NCI-H2107 (cell line): ENCODE measurements around the gene SLC16A11.
"Not testable (repeated sequence)": the region's sequence is repeated elsewhere in the genome, so short reads cannot be mapped to it uniquely, and the experiment has no call there.

ENCODE experiments used
- DNase-seq: peaks from one replicate; lab custom pipeline; 2025; lab: John Stamatoyannopoulos, UW

Gene SLC16A11

GRCh38 chr17:7005716-7006115 lies 38.2 kb downstream of the SLC16A11 start:
- no peak for DNase-seq

- DNase-seq: peak; percentile 40
Measured at GRCh38 chr17:7004398-7005253, 39.3 kb downstream of the SLC16A11 start.

GRCh38 chr17:7003745-7004144 lies 40.1 kb downstream of the SLC16A11 start:
- DNase-seq: no peak

- DNase-seq: no peak
Measured at GRCh38 chr17:7002288-7003047, 41.4 kb downstream of the SLC16A11 start.

DNA sequence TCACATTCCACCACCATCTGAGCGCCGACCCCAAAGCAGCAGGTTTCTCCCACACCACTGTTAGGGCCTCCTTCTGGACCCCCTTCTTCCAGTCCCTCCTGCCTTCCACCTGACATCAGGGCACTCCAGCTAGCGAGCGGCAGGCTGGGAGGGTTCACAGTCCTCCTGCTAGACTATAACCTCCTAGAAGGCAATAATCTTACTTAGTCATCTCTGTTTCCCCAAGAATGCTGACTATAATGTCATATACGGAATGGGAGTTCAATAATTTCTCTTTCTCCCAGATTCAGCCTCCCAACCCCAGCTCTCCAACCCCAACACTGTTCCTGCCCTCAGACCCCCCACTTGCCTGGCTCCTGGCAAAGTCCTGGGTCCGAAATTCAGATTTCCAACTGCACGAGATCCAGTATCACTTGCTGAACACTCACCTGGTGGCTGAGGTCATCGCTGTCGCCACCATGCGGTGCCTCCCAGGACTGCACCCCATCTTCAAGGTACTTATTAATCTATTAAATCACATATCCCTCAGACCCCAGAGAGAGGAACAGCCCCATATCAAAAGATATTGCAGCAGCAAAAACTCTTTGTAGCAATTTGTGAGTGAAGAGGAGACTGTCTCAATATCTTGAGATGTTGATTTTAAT lies 42.5 kb downstream of the SLC16A11 start:
- DNase-seq: no peak

DNA sequence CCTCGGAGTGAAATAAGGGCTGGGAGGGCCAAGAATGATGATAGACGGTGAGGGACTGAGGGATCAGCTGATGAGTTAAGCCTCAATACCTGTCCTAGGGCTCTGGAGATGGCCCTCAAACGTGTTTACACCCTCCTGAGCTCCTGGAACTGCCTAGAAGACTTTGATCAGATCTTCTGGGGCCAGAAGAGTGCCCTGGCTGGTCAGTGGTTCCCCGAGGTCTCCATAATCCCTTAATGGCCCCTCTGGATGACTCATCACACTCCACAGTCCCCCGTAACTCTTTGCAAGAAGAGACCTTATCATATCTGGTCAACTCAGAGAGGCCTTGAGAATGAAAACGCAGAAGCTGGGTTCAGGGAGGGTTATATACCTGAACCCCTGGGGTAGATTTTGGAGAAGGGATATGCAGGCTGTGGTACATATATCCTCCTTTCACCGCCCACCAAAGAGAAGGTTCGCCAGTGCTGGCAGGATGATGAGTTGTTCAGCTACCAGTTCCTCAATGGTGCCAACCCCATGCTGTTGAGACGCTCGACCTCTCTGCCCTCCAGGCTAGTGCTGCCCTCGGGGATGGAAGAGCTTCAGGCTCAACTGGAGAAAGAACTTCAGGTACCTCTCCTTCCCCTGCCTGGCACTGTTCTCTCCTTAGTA lies 44.9 kb downstream of the SLC16A11 start:
- no peak for DNase-seq

- DNase-seq: no peak
Measured at GRCh38 chr17:6997171-6997570, 46.7 kb downstream of the SLC16A11 start.

DNA sequence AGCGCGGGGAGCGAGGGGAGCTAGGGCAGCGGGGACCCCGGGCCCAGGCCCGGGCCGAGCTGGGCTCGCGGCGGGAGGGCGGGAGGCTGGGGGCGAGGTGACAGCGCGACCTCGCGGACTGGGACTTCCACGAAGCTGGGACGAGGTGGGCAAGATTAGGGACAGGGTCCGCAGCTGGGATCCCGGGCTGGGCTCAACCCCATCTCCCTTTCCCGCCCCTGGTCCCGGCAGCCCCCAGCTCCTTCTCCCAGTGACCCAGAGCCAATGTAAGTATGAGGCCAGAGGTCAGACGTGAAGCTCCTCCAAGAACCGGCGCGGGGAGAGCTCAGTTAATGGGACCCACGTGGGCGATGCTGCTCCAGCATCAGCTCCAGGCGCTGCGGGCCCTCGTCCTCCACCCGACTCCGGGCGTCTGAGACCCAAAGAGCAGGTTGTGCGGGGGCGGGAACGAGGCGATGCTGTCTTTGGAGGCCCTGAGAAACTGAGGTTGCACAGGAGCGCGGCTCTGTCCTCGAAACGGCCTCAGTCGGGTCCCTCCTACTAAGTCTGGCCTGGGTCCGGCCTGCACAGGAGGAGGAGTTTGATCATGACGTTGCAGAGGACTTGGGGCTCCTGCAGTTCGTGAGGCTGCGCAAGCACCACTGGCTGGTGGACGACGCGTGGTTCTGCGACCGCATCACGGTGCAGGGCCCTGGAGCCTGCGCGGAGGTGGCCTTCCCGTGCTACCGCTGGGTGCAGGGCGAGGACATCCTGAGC lies 47.5 kb downstream of the SLC16A11 start:
- no peak for DNase-seq

GRCh38 chr17:6995500-6996255 lies 48.2 kb downstream of the SLC16A11 start, which contains the start of gene ALOX12:
Gene ALOX12 (plus strand): TSS chr17:6996049. CDS start chr17:6996118, 69 bp downstream.
- no peak for DNase-seq

DNA sequence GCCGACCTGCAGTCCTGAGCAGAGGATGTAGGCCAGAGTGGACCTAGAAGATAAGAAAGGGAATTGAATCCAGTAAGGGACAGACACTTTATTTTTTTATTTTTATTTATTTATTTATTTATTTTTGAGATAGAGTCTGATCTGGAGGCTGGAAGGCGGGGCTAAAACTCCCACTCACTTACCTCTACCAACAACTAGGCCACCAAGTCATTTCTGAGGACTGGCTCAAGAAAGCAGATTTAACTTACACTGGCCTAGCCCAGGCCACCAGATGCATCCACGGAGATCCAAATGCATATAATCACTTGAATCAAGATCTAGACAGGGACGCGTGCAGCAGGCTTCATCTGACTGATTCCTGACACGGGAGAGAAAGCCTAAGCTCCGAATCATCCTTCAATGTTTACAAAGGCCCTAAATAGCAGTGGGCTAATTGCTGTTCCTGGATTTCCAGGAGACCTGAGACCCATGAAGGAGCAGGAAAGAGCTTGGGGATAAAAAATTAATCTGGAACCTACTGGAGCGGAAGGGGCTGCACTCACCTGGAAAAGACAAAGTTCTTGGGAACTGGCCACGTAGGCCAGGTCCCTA lies 49.1 kb downstream of the SLC16A11 start:
- no peak for DNase-seq

DNA sequence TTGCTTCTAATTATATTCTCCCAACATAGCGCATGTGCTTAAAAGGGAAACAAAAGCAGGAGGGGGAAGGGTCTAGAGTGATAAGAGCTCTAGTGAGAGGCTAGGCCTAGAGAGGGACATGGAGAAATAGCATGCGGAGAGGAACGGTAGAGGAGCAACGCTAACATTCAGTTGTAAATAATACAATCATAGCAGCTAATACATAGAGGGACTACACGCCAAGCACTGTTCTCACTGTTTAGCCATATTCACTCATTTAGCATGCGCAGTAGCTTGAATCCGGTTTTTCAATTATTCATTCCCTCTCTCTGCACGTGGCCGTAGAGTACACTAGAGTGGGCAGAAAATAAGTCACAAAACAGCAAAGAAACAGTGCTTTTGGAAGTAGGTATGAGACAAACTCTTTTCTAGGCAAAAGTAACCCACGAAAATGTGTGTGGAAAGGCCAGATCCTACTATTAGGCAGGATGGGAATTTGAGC lies 49.7 kb downstream of the SLC16A11 start:
- DNase-seq: no peak

DNA sequence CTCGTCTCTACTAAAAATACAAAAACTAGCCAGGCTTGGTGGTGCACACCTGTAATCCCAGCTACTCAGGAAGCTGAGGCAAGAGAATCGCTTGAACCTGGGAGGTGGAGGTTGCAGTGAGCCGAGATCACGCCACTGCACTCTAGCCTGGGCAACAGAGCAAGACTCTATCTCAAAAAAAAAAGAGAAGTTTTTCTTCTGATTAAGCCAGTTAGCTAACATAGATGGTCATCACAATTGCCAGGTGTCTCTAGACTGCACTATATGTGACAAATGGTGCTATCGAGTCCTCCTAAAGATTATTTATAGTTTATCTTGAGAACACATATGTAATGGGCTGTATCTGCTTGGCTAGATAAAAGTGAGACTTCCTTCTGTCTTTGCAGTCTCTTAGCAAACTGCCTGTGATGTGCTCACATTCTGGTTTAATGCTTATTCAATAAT lies 50.3 kb downstream of the SLC16A11 start:
- not testable (repeated sequence) for DNase-seq
